A549 (cell line): Measurements from ENCODE around the gene INHBC. TPM values are rescaled to one million over a fixed set of nuclear protein-coding genes. Genes with fewer than 3 reads are reported as not detected.

Source experiments
- ATAC-seq, 2 experiments: fragments of 200-7000 bp in 1 of 2; fragments of >200 bp in 1 of 2; cut with Nextera tagmentation in 1 of 2; cut with Tn5 transposase in 1 of 2; 3 replicates each; pipeline versions ENCODE4 v1.8.0 to v1.9.1; 2018 to 2020; ENCODE audit warnings: mild to moderate bottlenecking in 1 of 2, moderate library complexity in 1 of 2
- CTCF ChIA-PET: fragments of 300-600 bp; sonication (Branson Sonifier 250); formaldehyde crosslinking; extraction: SDS; loops from one replicate; lab custom pipeline; 2021; ENCODE audit warnings: antibody characterized with exemption, inconsistent platforms; lab: Yijun Ruan, JAX
- POLR2A ChIA-PET: fragments of 350-600 bp; formaldehyde crosslinking; extraction: SDS; loops from one replicate; lab custom pipeline; 2021; ENCODE audit warnings: antibody characterized with exemption, inconsistent platforms; lab: Yijun Ruan, JAX
- DNase-seq, 2 experiments: peaks; one replicate each; pipeline versions ENCODE4 v3.0.0 to v3.0.0-alpha.2; 2011 to 2016; ENCODE audit warnings: low read depth in 1 of 2, low spot score in 1 of 2
- FAIRE-seq: peaks from 2 replicates; lab custom pipeline; 2011; peaks lifted over from hg19 to GRCh38; lab: Jason Lieb, UNC
- H3K27ac ChIP-seq, 2 experiments: fragments of >200 bp; sonication (Bioruptor Twin); formaldehyde crosslinking; 3 replicates each; pipeline ENCODE4 v1.5.1; 2016 to 2017
- H3K4me1 ChIP-seq: fragments of >200 bp; sonication (Bioruptor Twin); formaldehyde crosslinking; 3 replicates; pipeline ENCODE4 v1.6.1; 2016
- H3K4me2 ChIP-seq: fragments of >200 bp; sonication (Bioruptor Twin); formaldehyde crosslinking; 3 replicates; pipeline ENCODE4 v1.6.1; 2016
- H3K4me3 ChIP-seq: fragments of >200 bp; sonication (Bioruptor Twin); formaldehyde crosslinking; 3 replicates; pipeline ENCODE4 v1.5.1; 2016
- H3K9me3 ChIP-seq: fragments of >200 bp; sonication (Bioruptor Twin); formaldehyde crosslinking; 3 replicates; pipeline ENCODE4 v1.6.1; 2016
- CHD4 ChIP-seq: fragments of 200-600 bp; sonication (generic); IDR thresholded peaks from 2 replicates; pipeline ENCODE4 v1.6.1; 2016; ENCODE audit warnings: antibody characterized with exemption, mild to moderate bottlenecking, borderline replicate concordance
- EHMT2 ChIP-seq: fragments of 200-600 bp; sonication (generic); IDR thresholded peaks from 2 replicates; pipeline ENCODE4 v1.6.1; 2016; ENCODE audit warnings: antibody characterized with exemption, low read depth, mild to moderate bottlenecking, moderate library complexity
- EP300 ChIP-seq, 2 experiments: fragments of >200 bp; sonication (Bioruptor Twin); formaldehyde crosslinking; IDR thresholded peaks; 2 replicates in 1 of 2; 3 replicates in 1 of 2; pipeline ENCODE4 v1.6.1; 2016 to 2017
- GATA3 ChIP-seq: IDR thresholded peaks from 2 replicates; pipeline ENCODE4 v1.6.1; 2012; ENCODE audit warnings: borderline replicate concordance
- HOXB13 ChIP-seq: fragments of 250-450 bp; sonication (Bioruptor Pico); IDR thresholded peaks from 2 replicates; pipeline ENCODE4 v1.5.0; 2020; ENCODE audit warnings: low read depth, mild to moderate bottlenecking, moderate library complexity
- JUN ChIP-seq, 2 experiments: fragments of >200 bp; sonication (Bioruptor Twin); formaldehyde crosslinking; IDR thresholded peaks; 2 replicates in 1 of 2; 3 replicates in 1 of 2; pipeline ENCODE4 v1.6.1; 2016 to 2017
- JUNB ChIP-seq: fragments of >200 bp; sonication (Bioruptor Twin); formaldehyde crosslinking; IDR thresholded peaks from 2 replicates; pipeline ENCODE4 v1.6.1; 2016
- MAZ ChIP-seq: fragments of 150-350 bp; IDR thresholded peaks from 2 replicates; pipeline ENCODE4 v1.6.1; 2014; ENCODE audit warnings: antibody characterized with exemption, low read depth, low read length, borderline replicate concordance
- NR3C1 ChIP-seq: fragments of >200 bp; sonication (Bioruptor Twin); formaldehyde crosslinking; IDR thresholded peaks from 3 replicates; pipeline ENCODE4 v1.6.1; 2017
- RAD21 ChIP-seq, 2 experiments: fragments of >200 bp in 1 of 2; sonication (Bioruptor Twin) in 1 of 2; formaldehyde crosslinking in 1 of 2; IDR thresholded peaks in 1 of 2; conservative IDR thresholded peaks in 1 of 2; 2 replicates in 1 of 2; 3 replicates in 1 of 2; pipeline ENCODE4 v1.6.1; 2012 to 2018; ENCODE audit warnings: inconsistent platforms in 1 of 2
- RARB ChIP-seq: fragments of 250-450 bp; sonication (Bioruptor Pico); IDR thresholded peaks from 2 replicates; pipeline ENCODE4 v1.8.0; 2021; ENCODE audit warnings: mild to moderate bottlenecking, moderate library complexity
- RFX5 ChIP-seq: fragments of 450-650 bp; IDR thresholded peaks from 2 replicates; pipeline ENCODE4 v1.7.1; 2014; ENCODE audit warnings: antibody characterized with exemption, mild to moderate bottlenecking, moderate library complexity
- ZC3H11A ChIP-seq: fragments of 450-650 bp; IDR thresholded peaks from 2 replicates; pipeline ENCODE4 v1.6.1; 2014; ENCODE audit warnings: antibody characterized with exemption, mild to moderate bottlenecking
- ZFP36 ChIP-seq: fragments of 450-650 bp; IDR thresholded peaks from 2 replicates; pipeline ENCODE4 v1.6.1; 2014; ENCODE audit warnings: borderline replicate concordance; ENCODE audit not compliant: partially characterized antibody
- ZNF302 ChIP-seq: fragments of 250-450 bp; sonication (Bioruptor Pico); IDR thresholded peaks from 2 replicates; pipeline ENCODE4 v1.9.0; 2021; ENCODE audit warnings: inconsistent platforms, mild to moderate bottlenecking, moderate library complexity
- WGBS: methylation state at CpG from one replicate; pipeline ENCODE4 v1.1.6; 2017; ENCODE audit errors: missing lambda C conversion rate; 5-methylcytosine and 5-hydroxymethylcytosine counted together
- polyA plus RNA-seq, 4 experiments: library from polyadenylated mRNA; depleted of rRNA in 3 of 4; stranded (reverse); fragments of >200 nt; fragmentation: RNase III in 1 of 4; extraction: RNeasy Plus Mini Kit Qiagen cat#74134 plus additional on column Dnase treatment in 1 of 4; gene quantifications; 2 replicates in 3 of 4; 3 replicates in 1 of 4; pipeline ENCODE4 v1.2.3, GENCODE V29; 2011 to 2017
- TF ChIP-seq, protein P1 (sequence below): IDR thresholded peaks from 2 replicates; pipeline ENCODE4 v1.6.1; 2012; ENCODE audit warnings: low read depth, borderline replicate concordance
- TF ChIP-seq, protein P2 (sequence below): IDR thresholded peaks from 2 replicates; pipeline ENCODE4 v1.6.1; 2012
- TF ChIP-seq, protein P3 (sequence below): fragments of 250-450 bp; sonication (Bioruptor Pico); IDR thresholded peaks from 2 replicates; pipeline ENCODE4 v1.5.0; 2020; ENCODE audit warnings: low read depth, mild to moderate bottlenecking, moderate library complexity
- TF ChIP-seq, protein P4 (sequence below): fragments of 450-650 bp; IDR thresholded peaks from 2 replicates; pipeline ENCODE4 v1.6.1; 2014; ENCODE audit warnings: antibody characterized with exemption
- TF ChIP-seq, protein P5 (sequence below): fragments of >200 bp; sonication (Bioruptor Twin); formaldehyde crosslinking; IDR thresholded peaks from 3 replicates; pipeline ENCODE4 v1.5.1; 2016
- TF ChIP-seq, protein P6 (sequence below): fragments of 200-600 bp; sonication (generic); IDR thresholded peaks from 2 replicates; pipeline ENCODE4 v1.6.1; 2016; ENCODE audit warnings: antibody characterized with exemption, mild to moderate bottlenecking, moderate library complexity
- TF ChIP-seq, protein P7 (sequence below): fragments of 250-450 bp; sonication (Bioruptor Pico); IDR thresholded peaks from 2 replicates; pipeline ENCODE4 v1.5.0; 2021; ENCODE audit warnings: mild to moderate bottlenecking, moderate library complexity, borderline replicate concordance
- TF ChIP-seq, protein P8 (sequence below): fragments of >200 bp; sonication (Bioruptor Twin); formaldehyde crosslinking; IDR thresholded peaks from 3 replicates; pipeline ENCODE4 v1.6.1; 2016

INHBC gene
- polyA plus RNA-seq, 2 of the 4 experiments (the other 2 are of a cell fraction), result 0.08 TPM; not detected in 1

DNA sequence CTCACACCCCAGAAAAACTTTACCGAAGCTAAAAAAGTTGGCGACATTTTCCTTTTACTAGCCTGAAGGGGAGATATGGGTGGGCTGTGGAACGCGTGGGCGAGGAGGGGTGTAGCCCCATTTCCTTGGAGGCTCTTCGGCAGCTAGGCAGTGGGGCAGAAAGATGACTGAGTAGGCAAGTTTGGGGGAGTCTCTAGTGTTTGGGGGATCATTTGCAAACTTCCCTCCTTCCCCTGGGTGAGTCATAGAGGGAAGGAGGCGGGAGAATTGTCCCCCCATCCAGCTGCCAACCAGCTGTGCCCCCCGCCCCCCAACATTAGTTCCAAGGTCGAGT lies 27.3 kb downstream of the INHBC start (continued):
- TF ChIP-seq, protein P1, sequence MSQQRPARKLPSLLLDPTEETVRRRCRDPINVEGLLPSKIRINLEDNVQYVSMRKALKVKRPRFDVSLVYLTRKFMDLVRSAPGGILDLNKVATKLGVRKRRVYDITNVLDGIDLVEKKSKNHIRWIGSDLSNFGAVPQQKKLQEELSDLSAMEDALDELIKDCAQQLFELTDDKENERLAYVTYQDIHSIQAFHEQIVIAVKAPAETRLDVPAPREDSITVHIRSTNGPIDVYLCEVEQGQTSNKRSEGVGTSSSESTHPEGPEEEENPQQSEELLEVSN, result 0 out of 2 replicates have a peak, but pooled peaks have one; percentile 7
- TF ChIP-seq, protein P2, sequence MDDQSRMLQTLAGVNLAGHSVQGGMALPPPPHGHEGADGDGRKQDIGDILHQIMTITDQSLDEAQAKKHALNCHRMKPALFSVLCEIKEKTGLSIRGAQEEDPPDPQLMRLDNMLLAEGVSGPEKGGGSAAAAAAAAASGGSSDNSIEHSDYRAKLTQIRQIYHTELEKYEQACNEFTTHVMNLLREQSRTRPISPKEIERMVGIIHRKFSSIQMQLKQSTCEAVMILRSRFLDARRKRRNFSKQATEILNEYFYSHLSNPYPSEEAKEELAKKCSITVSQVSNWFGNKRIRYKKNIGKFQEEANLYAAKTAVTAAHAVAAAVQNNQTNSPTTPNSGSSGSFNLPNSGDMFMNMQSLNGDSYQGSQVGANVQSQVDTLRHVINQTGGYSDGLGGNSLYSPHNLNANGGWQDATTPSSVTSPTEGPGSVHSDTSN, result no peak
- TF ChIP-seq, protein P3, sequence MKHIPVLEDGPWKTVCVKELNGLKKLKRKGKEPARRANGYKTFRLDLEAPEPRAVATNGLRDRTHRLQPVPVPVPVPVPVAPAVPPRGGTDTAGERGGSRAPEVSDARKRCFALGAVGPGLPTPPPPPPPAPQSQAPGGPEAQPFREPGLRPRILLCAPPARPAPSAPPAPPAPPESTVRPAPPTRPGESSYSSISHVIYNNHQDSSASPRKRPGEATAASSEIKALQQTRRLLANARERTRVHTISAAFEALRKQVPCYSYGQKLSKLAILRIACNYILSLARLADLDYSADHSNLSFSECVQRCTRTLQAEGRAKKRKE (CRISPR knock-in tag), result no peak
- TF ChIP-seq MAZ, result no peak

DNA sequence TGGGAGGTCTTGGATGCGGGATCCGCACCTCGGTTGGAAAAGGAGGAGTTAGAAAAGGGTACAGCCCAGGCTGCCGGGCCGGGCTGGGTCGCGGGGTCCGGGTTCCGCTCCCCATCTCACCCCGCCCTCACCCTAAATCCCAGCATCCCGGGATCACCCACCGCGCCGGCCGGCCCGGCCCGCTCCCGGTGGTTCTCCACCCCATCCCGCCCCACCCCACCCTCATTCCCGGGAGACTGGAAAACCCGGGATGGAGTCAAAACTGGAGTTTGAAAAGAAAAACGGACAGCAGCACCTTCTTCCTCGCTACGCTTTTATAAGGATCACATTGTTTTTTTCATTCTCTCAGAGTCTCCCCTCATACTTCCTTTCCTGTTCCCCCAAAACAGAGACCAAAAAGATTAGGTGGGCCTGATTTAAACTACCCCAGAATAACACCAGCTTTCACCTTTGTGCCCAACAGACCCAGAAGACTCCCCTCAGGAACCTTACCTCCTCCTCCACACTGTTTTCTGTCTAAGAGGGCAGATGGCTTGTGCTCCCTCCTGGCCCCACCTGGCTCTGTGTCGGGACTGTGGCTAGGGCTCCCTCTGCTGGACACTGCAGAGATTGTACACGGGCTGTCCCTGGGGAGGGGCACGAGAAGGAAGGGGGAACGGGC lies 27.8 kb downstream of the INHBC start:
- DNase-seq (peak; percentile 96 to 98), FAIRE-seq (no peak), ATAC-seq (peak; percentile 54 to 77)
- Histone ChIP-seq H3K4me2 (peak overlapping the region; percentile 97), H3K4me3 (peak overlapping the region; percentile 65), H3K27ac (peak overlapping the region; percentile 92 to 99), H3K9me3 (no peaks in the 10 kb centered on the region), H3K4me1 (peaks cover 20% of the 10 kb centered on the region)
- WGBS, result 2% methylated on average over 26 of the region's 28 CpGs
- ChIA-PET POLR2A (interaction anchor here (0.6 kb wide), 1 partner anchor 19 kb away, joined by 6 read pairs; no protein-coding TSS in a partner anchor), CTCF (interaction anchor here (0.6 to 9.7 kb wide), 42 partner anchors 10 to 535 kb away, joined by 3 to 240 read pairs (median 4); partner anchors contain the start of genes ARHGAP9, INHBC, INHBE and MARS1)
- TF ChIP-seq MAZ (peak; percentile 76), EHMT2 (no peak), GATA3 (peak; percentile 41; the same call in 1 of the 2 replicates), ZNF302 (no peak), ZC3H11A (no peak), JUNB (no peak), JUN (IDR thresholded peaks at IDR 0.05) (peak; percentile 51 to 58; a peak in 3 of 5 replicates), HOXB13 (CRISPR knock-in tag) (no peak), RFX5 (0 out of 2 replicates have a peak, but pooled peaks have one; percentile 38), ZFP36 (no peak), RAD21 (conservative IDR thresholded peaks at IDR 0.05 in 1 of 2, IDR thresholded peaks at IDR 0.05 in 1 of 2) (peak; percentile 84 to 91), EP300 (IDR thresholded peaks at IDR 0.05) (peak in 1 of 2 experiments; percentile 21; a peak in 2 of 5 replicates), CHD4 (no peak), NR3C1 (no peak), RARB (CRISPR knock-in tag) (no peak)
- TF ChIP-seq, protein P4, sequence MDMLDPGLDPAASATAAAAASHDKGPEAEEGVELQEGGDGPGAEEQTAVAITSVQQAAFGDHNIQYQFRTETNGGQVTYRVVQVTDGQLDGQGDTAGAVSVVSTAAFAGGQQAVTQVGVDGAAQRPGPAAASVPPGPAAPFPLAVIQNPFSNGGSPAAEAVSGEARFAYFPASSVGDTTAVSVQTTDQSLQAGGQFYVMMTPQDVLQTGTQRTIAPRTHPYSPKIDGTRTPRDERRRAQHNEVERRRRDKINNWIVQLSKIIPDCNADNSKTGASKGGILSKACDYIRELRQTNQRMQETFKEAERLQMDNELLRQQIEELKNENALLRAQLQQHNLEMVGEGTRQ, result 0 out of 2 replicates have a peak, but pooled peaks have one; percentile 5
- TF ChIP-seq, protein P5, sequence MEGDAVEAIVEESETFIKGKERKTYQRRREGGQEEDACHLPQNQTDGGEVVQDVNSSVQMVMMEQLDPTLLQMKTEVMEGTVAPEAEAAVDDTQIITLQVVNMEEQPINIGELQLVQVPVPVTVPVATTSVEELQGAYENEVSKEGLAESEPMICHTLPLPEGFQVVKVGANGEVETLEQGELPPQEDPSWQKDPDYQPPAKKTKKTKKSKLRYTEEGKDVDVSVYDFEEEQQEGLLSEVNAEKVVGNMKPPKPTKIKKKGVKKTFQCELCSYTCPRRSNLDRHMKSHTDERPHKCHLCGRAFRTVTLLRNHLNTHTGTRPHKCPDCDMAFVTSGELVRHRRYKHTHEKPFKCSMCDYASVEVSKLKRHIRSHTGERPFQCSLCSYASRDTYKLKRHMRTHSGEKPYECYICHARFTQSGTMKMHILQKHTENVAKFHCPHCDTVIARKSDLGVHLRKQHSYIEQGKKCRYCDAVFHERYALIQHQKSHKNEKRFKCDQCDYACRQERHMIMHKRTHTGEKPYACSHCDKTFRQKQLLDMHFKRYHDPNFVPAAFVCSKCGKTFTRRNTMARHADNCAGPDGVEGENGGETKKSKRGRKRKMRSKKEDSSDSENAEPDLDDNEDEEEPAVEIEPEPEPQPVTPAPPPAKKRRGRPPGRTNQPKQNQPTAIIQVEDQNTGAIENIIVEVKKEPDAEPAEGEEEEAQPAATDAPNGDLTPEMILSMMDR, result peak; percentile 96
- TF ChIP-seq, protein P6, sequence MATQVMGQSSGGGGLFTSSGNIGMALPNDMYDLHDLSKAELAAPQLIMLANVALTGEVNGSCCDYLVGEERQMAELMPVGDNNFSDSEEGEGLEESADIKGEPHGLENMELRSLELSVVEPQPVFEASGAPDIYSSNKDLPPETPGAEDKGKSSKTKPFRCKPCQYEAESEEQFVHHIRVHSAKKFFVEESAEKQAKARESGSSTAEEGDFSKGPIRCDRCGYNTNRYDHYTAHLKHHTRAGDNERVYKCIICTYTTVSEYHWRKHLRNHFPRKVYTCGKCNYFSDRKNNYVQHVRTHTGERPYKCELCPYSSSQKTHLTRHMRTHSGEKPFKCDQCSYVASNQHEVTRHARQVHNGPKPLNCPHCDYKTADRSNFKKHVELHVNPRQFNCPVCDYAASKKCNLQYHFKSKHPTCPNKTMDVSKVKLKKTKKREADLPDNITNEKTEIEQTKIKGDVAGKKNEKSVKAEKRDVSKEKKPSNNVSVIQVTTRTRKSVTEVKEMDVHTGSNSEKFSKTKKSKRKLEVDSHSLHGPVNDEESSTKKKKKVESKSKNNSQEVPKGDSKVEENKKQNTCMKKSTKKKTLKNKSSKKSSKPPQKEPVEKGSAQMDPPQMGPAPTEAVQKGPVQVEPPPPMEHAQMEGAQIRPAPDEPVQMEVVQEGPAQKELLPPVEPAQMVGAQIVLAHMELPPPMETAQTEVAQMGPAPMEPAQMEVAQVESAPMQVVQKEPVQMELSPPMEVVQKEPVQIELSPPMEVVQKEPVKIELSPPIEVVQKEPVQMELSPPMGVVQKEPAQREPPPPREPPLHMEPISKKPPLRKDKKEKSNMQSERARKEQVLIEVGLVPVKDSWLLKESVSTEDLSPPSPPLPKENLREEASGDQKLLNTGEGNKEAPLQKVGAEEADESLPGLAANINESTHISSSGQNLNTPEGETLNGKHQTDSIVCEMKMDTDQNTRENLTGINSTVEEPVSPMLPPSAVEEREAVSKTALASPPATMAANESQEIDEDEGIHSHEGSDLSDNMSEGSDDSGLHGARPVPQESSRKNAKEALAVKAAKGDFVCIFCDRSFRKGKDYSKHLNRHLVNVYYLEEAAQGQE, result peak; percentile 14; the same call in 1 of the 2 replicates
- TF ChIP-seq, protein P7, sequence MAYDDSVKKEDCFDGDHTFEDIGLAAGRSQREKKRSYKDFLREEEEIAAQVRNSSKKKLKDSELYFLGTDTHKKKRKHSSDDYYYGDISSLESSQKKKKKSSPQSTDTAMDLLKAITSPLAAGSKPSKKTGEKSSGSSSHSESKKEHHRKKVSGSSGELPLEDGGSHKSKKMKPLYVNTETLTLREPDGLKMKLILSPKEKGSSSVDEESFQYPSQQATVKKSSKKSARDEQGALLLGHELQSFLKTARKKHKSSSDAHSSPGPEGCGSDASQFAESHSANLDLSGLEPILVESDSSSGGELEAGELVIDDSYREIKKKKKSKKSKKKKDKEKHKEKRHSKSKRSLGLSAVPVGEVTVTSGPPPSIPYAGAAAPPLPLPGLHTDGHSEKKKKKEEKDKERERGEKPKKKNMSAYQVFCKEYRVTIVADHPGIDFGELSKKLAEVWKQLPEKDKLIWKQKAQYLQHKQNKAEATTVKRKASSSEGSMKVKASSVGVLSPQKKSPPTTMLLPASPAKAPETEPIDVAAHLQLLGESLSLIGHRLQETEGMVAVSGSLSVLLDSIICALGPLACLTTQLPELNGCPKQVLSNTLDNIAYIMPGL (CRISPR knock-in tag), result no peak
- TF ChIP-seq, protein P8, sequence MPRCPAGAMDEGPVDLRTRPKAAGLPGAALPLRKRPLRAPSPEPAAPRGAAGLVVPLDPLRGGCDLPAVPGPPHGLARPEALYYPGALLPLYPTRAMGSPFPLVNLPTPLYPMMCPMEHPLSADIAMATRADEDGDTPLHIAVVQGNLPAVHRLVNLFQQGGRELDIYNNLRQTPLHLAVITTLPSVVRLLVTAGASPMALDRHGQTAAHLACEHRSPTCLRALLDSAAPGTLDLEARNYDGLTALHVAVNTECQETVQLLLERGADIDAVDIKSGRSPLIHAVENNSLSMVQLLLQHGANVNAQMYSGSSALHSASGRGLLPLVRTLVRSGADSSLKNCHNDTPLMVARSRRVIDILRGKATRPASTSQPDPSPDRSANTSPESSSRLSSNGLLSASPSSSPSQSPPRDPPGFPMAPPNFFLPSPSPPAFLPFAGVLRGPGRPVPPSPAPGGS, result 0 out of 3 replicates have a peak, but pooled peaks have one; percentile 25
